ENCODE measurements around the gene CETN2.

The CETN2 gene

DNA sequence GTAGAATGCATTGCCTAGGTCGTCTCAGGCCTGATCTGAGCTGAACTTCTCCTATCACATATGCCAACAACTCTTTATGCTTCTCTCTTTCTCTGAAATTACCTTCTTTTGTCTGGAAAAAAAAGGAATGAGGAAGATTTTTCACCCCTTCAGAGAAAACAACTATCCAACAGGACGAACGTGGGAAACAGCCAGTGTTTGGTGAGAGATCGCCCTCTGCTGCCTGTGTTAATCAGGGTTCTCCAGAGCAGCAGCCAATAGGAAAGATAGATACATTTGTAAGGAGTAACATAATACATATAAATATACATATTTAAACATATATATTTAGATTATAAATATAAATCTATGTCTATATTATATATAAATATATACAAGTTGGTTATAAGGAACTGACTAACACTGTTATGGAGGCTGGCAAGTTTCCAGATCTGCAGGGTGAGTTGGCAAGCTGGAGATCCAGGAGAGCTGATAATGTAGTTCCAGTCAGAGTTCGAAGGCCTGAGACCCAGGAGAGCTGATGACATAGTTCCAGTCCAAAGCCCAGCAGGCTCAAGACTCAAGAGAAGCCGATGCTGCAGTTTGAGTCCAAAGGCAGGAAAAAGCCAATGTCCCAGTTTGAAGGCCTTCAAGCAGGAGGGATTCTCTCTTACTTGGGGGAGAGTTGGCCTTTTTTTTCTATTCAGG is 13.3 kb downstream of the CETN2 start:
- TF ChIP-seq FOXP2 (optimal IDR thresholded peaks at IDR 0.05; ENCODE audit: borderline replicate concordance, extremely low read depth, extremely low read length, insufficient read depth) (no peak), POLR2AphosphoS5 (IDR thresholded peaks at IDR 0.05; ENCODE audit: low read depth, low read length) (no peak)

DNA sequence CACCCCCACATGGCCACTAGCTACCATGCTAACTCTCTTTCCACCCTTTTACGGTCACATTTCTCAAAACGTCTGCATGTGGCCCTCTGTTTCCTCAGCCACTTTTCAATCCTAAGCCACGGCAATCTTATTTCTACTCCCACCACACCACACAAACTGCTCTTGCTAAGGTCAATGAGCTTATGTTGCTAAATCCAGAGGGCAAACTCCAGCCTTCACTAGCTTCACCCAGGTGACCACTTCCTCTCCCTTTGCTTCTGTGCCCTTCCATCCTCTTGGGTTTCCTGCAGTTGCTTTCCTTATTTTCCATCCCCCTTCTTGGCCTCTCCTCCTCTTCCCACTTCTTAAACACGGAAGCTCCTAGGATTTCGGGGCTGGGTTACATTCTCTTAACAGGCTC is 16.5 kb downstream of the CETN2 start:
- TF ChIP-seq TAF1 (IDR thresholded peaks at IDR 0.05; ENCODE audit: borderline replicate concordance, insufficient read depth, low read length) (no peak), FOXP2 (optimal IDR thresholded peaks at IDR 0.05; ENCODE audit: borderline replicate concordance, extremely low read depth, extremely low read length, insufficient read depth) (no peak), POLR2AphosphoS5 (IDR thresholded peaks at IDR 0.05; ENCODE audit: low read depth, low read length) (no peak), SIN3A (IDR thresholded peaks at IDR 0.05; ENCODE audit: borderline replicate concordance, insufficient read depth, low read length) (no peak)
- TF ChIP-seq, protein P1, sequence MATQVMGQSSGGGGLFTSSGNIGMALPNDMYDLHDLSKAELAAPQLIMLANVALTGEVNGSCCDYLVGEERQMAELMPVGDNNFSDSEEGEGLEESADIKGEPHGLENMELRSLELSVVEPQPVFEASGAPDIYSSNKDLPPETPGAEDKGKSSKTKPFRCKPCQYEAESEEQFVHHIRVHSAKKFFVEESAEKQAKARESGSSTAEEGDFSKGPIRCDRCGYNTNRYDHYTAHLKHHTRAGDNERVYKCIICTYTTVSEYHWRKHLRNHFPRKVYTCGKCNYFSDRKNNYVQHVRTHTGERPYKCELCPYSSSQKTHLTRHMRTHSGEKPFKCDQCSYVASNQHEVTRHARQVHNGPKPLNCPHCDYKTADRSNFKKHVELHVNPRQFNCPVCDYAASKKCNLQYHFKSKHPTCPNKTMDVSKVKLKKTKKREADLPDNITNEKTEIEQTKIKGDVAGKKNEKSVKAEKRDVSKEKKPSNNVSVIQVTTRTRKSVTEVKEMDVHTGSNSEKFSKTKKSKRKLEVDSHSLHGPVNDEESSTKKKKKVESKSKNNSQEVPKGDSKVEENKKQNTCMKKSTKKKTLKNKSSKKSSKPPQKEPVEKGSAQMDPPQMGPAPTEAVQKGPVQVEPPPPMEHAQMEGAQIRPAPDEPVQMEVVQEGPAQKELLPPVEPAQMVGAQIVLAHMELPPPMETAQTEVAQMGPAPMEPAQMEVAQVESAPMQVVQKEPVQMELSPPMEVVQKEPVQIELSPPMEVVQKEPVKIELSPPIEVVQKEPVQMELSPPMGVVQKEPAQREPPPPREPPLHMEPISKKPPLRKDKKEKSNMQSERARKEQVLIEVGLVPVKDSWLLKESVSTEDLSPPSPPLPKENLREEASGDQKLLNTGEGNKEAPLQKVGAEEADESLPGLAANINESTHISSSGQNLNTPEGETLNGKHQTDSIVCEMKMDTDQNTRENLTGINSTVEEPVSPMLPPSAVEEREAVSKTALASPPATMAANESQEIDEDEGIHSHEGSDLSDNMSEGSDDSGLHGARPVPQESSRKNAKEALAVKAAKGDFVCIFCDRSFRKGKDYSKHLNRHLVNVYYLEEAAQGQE (IDR thresholded peaks at IDR 0.05; ENCODE audit: insufficient read depth in 1 of 2, low read depth in 2 of 2, low read length in 2 of 2), result no peak

DNA sequence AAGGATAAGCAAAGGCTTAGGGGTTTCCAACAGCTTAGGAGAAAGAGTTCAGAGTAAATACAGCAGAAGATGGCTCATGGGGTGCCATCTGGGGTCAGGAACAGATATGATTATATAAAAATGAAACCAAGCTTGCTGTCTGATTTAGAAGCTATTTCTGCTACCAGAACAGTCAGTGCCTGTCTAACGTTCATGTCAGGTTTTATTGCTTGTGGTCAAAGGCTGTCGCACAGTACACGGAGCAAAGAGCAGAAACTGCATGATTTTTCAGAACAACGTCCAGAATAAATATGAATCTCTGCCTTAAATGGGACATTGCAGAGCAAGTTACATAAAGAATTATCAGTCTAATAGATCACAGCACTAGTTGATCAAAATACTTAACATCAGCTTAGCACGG is 17.4 kb downstream of the CETN2 start:
- TF ChIP-seq TAF1 (IDR thresholded peaks at IDR 0.05; ENCODE audit: borderline replicate concordance, insufficient read depth, low read length), result no peak
- no peak for TF ChIP-seq POLR2AphosphoS5 (IDR thresholded peaks at IDR 0.05; ENCODE audit: low read depth, low read length)
- TF ChIP-seq, protein P1 (IDR thresholded peaks at IDR 0.05; ENCODE audit: insufficient read depth in 1 of 2, low read depth in 2 of 2, low read length in 2 of 2), result no peak
- no peak for TF ChIP-seq SIN3A (IDR thresholded peaks at IDR 0.05; ENCODE audit: borderline replicate concordance, insufficient read depth, low read length)
- no peak for TF ChIP-seq FOXP2 (optimal IDR thresholded peaks at IDR 0.05; ENCODE audit: borderline replicate concordance, extremely low read depth, extremely low read length, insufficient read depth)

DNA sequence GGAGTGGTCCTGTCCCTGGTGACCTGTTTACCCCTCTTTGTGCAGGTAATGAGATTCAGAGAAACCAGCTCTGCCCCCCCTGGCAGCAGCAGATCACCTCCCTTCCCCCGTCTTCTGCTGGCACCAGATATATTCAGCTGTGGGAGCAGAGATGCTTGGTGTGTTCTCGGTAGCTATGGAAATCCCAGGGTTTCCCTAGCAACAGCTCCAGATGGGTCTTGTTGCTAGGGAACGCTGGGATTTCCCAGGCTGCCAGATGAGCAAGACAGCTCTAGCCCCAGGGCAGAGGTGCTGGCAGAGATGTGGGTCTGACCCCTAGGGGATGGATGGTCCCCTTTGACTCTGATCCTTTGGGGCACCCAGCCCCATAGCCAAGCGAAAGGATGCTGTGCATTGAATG is 20.2 kb downstream of the CETN2 start:
- TF ChIP-seq SIN3A (IDR thresholded peaks at IDR 0.05; ENCODE audit: borderline replicate concordance, insufficient read depth, low read length) (no peak), POLR2AphosphoS5 (IDR thresholded peaks at IDR 0.05; ENCODE audit: low read depth, low read length) (no peak)

DNA sequence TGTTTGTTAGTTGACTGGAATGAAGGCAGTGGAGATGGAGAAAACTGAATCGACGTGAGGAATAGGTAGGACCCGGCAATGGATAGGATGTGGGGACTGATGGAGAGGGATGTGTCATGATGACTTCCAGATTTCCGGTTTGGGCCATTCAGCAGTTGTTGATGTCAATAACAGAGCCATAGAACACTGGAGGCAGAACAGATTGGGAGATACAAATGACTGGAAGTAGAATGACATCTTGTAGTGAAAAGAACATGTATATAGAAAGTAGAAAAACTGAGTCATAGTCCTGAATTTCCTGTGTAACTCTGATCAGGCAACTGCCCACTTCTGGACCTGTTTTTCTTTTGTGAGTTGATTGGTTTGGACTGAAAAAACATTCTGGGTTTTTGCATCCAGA is 24.5 kb downstream of the CETN2 start:
- no peak for TF ChIP-seq FOXP2 (optimal IDR thresholded peaks at IDR 0.05; ENCODE audit: borderline replicate concordance, extremely low read depth, extremely low read length, insufficient read depth)
- no peak for TF ChIP-seq SIN3A (IDR thresholded peaks at IDR 0.05; ENCODE audit: borderline replicate concordance, insufficient read depth, low read length)
- TF ChIP-seq, protein P1 (IDR thresholded peaks at IDR 0.05; ENCODE audit: insufficient read depth in 1 of 2, low read depth in 2 of 2, low read length in 2 of 2), result no peak
- no peak for TF ChIP-seq POLR2AphosphoS5 (IDR thresholded peaks at IDR 0.05; ENCODE audit: low read depth, low read length)
- TF ChIP-seq TAF1 (IDR thresholded peaks at IDR 0.05; ENCODE audit: borderline replicate concordance, insufficient read depth, low read length), result no peak

DNA sequence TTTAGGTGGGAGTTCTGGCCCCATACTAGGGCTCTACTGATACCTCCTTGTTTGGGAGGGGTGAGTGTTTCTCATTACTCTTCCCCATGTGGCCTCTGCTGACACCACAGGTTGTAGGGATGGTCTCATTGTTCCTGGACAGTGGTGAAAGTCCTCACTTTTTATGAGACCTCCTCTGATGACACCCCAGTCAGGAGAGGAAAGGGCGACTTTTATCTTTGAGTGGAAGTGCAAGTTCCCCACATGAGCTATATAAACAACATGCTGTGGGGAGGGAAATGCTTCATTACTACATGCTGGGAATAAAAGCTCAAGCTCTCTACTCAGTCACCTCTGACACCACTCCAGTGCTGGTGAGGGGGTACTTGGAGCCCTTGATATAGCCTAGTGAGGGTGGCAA is 31.6 kb downstream of the CETN2 start:
- TF ChIP-seq FOXP2 (optimal IDR thresholded peaks at IDR 0.05; ENCODE audit: borderline replicate concordance, extremely low read depth, extremely low read length, insufficient read depth) (no peak), TAF1 (IDR thresholded peaks at IDR 0.05; ENCODE audit: borderline replicate concordance, insufficient read depth, low read length) (no peak), POLR2AphosphoS5 (IDR thresholded peaks at IDR 0.05; ENCODE audit: low read depth, low read length) (no peak), SIN3A (IDR thresholded peaks at IDR 0.05; ENCODE audit: borderline replicate concordance, insufficient read depth, low read length) (no peak)
- TF ChIP-seq, protein P1 (IDR thresholded peaks at IDR 0.05; ENCODE audit: insufficient read depth in 1 of 2, low read depth in 2 of 2, low read length in 2 of 2), result no peak

Measured in PFSK-1 (cell line).